ENCODE results near the gene PAX2.

The PAX2 gene

GRCh38 chr10:100793055-100793454 is 47.7 kb downstream of the PAX2 start:
- no peak for DNase-seq

GRCh38 chr10:100799881-100800280 is 54.5 kb downstream of the PAX2 start:
- no peak for DNase-seq

GRCh38 chr10:100800931-100801330 is 55.5 kb downstream of the PAX2 start:
- no peak for DNase-seq

- no peak for DNase-seq
Observed at GRCh38 chr10:100802196-100802595, 56.8 kb downstream of the PAX2 start.

GRCh38 chr10:100802607-100803006 is 57.2 kb downstream of the PAX2 start:
- no peak for DNase-seq

- DNase-seq = no peak
Observed at GRCh38 chr10:100803492-100803891, 58.1 kb downstream of the PAX2 start.

GRCh38 chr10:100803908-100804307 is 58.5 kb downstream of the PAX2 start:
- no peak for DNase-seq

- DNase-seq = no peak
Observed at GRCh38 chr10:100805543-100806355, 60.4 kb downstream of the PAX2 start.

GRCh38 chr10:100806356-100806645 is 60.9 kb downstream of the PAX2 start:
- DNase-seq = no peak

- DNase-seq = no peak
Observed at GRCh38 chr10:100807241-100807951, 62.0 kb downstream of the PAX2 start.

GRCh38 chr10:100808876-100809275 is 63.5 kb downstream of the PAX2 start:
- no peak for DNase-seq

- DNase-seq = no peak
Observed at GRCh38 chr10:100810091-100810834, 64.9 kb downstream of the PAX2 start.

- no peak for DNase-seq
Observed at GRCh38 chr10:100810835-100811116, 65.4 kb downstream of the PAX2 start.

- DNase-seq = no peak
Observed at GRCh38 chr10:100811261-100811660, 65.9 kb downstream of the PAX2 start.

- no peak for DNase-seq
Observed at GRCh38 chr10:100811752-100812750, 66.7 kb downstream of the PAX2 start.

GRCh38 chr10:100812978-100813377 is 67.6 kb downstream of the PAX2 start:
- DNase-seq = no peak

GRCh38 chr10:100814751-100815474 is 69.5 kb downstream of the PAX2 start:
- DNase-seq = no peak

GRCh38 chr10:100816671-100817070 is 71.3 kb downstream of the PAX2 start:
- DNase-seq = no peak

GRCh38 chr10:100817268-100817839 is 72.0 kb downstream of the PAX2 start:
- no peak for DNase-seq

- DNase-seq = no peak
Observed at GRCh38 chr10:100819424-100819823, 74.0 kb downstream of the PAX2 start.

GRCh38 chr10:100823194-100823593 is 77.8 kb downstream of the PAX2 start:
- DNase-seq = no peak

- DNase-seq = no peak
Observed at GRCh38 chr10:100824886-100825285, 79.5 kb downstream of the PAX2 start.
